HG03342 (cell line): Measurements from ENCODE around the gene RINT1.
"Not testable (repeated sequence)": the region's sequence is repeated elsewhere in the genome, so short reads cannot be mapped to it uniquely, and the experiment has no call there.

ENCODE experiments used
- ATAC-seq: cut with Tn5 transposase; IDR thresholded peaks from one replicate; pipeline ENCODE4 v1.9.1; 2021; ENCODE audit warnings: mild to moderate bottlenecking, moderate library complexity; ENCODE audit not compliant: unreplicated experiment

The RINT1 gene

DNA sequence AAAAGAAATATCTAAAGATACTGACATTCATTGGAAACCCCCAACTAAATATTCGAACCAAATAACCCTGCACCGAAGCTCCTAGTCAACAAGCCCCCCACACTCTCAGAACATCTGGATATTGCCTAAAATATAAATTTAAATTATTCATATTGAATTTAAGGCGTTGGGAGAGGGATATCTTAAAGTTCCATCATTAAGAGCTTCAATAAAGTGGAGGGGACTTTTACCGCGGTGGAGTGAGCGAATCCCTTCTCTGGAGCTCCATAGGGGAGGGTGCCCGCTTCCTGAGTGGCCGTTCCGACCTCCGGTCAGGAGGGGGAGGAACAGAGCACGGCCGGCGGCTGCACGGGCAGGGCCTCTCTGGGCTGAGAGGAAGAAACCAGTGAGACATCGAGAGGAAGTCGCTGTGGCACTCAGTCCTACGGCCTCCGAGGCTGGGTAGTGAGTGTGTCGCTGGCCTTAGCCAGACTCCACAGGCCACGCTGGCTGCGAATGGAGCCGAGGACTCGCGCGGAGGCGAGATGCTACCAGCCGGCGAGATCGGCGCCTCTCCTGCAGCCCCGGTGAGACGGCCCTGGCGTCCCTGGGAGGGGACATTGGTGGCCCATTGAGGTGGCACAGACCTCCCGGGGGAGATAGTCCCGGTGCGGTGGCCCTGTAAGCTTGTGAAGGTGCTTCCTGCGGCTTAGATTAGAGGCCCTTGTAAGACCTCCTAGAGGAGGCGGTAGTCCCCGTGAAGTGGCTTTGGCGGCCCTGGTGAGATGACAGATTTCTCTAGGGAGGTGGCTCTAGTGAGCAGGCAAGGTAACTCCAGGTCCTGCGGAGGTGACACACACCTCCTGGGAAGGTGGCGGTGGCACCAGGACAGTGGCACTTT lies at the start of gene RINT1:
Gene RINT1, plus strand, starts transcription at position 410 of the 880 bp plus-strand sequence. Its CDS starts 115 bp downstream, at position 525.
- ATAC-seq: peak; percentile 87

DNA sequence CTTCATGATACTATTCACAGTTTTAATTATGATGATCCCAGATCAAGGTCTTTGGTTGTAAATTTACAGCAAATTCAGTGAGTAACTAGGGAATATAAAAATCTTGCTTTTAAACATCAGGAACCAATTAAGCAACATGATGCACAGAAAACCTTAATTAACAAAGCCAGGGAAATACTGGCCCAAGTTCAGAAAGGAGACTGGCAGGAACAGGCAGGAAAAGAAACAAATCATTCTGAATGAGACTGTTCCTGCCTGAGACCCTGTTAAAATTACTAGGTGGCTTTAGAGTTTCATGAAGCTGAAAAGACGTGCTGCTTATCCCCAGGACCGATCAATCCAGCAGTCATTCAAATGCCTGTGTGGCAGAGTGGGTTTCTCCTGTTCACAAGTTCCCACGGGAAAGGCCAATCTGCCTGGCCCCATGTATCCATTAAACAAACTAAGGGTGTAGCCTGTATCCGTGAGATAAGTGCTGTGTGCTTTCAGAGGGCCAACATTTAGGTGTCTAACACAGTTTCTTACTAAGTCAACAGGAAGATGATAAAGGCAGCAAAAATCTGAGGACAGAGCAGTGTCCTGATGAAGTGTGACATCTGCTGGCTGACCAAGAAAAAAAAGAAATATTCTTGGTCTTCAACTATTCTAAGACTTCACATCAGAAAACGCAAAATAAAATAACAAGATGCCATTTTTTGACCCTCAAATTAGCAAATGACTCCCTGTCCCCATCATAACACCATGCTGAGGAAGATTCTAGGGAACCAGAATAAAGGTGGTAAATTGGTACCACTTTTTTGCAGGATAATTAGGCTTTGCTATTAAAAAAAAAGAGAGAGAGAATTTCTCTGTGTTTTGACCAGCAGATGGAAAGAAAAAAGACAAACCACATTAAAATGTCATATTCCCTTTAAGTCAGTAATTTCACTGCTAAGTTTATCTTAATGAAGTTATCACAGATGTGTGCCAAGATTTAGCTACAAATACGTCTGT lies 44.1 kb upstream of the RINT1 start:
- no peak for ATAC-seq

DNA sequence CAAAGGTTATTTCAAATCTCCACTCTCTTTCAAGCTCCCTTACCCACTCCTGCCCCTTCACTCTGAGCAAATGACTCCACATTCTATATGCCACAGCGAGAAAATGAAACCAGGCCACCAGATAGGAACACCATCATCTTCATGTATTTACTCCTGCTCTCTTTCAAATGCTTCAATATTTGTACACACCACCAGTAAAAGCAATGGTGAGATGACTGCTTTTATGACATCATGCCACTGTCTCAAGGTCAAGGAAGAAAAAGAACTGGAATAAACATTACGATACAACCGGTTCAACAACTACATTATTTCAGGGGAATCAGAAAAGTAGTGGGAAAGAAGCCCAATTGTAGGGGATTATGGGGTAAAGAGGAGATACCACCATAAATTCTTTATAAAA lies 42.6 kb upstream of the RINT1 start:
- no peak for ATAC-seq

DNA sequence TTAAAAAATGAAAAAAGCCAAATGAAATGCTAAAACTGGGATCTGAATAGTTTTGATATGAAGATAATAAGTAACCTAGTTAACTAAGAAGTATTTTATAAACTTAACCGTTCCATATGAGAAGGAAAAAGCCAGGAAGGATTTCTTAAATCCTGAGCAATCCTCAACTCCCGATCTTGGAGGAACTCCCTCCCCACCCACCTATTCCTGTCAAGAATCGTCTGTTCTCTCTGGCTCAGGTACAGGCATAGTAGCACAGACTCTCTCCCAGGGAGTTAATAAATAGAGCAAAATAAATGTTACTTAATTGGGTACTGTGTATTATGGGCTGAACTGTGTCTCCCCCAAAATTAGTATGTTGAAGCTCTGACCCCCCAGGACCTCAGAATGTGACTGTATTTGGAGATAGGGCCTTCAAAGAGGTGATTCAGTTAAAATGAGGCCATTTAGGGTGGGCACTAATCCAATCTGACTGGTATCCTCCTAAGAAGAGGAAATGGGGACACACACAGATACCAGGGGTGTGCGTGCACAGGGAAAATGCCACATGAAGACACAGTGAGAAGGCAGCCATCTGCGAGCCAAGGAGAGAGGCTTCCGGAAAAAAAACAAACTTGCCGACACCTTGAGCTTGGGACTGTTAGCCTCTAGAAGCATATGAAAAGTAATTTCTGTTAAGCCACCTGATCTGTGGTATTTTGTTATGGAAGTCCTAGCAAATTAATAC lies 38.6 kb upstream of the RINT1 start:
- no peak for ATAC-seq

DNA sequence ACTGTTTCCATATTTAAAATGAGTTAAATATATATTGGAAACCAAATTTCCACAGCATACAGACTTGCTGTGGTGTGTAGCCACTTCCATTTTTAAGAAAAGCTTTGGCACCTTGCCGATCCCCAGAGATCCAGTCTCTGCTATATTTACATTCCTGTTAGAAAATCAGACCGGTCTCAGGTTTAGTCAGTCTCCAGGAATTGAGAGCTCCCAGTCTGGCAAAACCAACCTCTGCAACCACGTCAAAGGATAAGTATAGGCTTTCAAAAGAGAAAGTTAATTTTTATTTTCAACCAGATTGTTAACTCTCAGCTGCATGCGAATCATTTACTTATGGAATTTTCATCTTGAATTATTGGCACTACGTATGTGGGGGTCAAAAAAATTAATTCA lies 38.1 kb upstream of the RINT1 start:
- no peak for ATAC-seq

DNA sequence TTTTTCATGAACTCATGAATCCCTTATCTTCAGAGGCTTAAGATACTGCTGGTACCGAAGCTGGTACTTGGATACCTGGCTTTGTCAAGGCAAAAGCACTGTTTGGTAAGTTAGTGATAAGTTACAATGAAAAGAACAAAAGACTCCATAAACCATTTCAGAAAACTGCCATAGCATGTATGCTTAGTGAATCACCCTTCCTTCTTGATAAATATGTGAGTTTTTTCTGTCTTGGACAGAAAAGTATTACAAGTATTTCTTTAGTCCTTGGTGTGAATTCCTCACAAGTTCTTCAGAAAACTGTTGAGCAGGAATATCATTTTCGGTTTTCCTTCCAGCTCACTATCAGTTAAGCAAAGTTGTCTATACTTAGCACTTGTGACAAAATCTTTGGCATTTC lies 35.5 kb upstream of the RINT1 start:
- ATAC-seq: no peak

DNA sequence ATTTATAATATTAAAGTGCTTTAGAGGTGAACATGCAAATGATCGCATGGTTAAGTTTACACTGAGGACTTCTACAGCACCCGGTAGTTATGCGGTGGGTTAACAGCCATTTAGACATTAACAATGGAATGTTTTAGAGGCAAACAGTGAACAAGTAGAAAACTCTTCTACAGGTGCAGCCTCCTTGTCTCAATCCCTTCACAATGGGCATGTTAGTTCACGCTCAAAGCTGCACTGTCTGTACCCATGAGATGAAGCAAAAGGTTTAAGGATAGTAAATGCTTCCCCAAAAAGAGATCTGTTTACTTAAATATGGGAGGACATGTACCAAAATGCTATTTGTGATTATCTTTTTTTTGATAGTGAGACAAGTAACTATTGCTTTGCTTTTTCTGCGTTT lies 35.0 kb upstream of the RINT1 start:
- ATAC-seq: no peak

DNA sequence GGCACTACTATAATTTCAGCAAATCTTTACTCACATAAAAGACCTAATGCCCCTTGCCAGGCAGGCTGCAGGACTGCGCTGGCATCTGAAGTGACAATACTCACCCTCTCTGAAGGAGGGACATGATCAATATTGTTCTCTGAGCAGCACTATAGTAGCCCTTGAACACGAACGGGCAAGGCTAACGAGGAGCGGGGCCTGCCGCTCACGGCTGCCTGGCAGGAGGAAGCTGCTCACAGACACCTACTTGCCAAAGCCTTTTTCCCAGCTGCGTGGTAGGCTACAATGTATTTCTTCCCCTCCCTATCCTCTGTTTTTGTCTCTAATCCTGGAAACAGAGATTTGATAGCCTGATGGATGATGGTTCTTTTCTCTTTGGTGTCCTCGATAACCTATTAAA lies 29.8 kb upstream of the RINT1 start:
- no peak for ATAC-seq

DNA sequence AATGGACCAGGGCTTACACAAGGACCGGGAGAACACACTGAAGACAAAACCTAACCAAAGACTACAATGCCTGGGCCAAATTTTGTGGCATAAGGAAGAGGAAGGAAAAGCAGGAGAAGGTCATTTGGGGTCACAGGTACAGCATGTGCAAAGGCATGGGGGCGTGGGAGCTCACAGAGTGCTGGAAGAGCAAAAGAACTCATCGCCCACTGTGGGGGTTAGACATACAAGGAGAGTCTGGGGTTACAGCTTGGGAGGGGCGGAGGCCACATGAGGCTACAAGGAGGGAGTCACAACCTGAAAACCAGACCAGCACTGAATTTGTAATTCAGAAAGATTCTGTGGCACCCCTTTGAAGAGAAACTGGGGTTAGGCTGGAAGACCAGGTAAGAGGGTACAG lies 19.6 kb upstream of the RINT1 start:
- no peak for ATAC-seq

DNA sequence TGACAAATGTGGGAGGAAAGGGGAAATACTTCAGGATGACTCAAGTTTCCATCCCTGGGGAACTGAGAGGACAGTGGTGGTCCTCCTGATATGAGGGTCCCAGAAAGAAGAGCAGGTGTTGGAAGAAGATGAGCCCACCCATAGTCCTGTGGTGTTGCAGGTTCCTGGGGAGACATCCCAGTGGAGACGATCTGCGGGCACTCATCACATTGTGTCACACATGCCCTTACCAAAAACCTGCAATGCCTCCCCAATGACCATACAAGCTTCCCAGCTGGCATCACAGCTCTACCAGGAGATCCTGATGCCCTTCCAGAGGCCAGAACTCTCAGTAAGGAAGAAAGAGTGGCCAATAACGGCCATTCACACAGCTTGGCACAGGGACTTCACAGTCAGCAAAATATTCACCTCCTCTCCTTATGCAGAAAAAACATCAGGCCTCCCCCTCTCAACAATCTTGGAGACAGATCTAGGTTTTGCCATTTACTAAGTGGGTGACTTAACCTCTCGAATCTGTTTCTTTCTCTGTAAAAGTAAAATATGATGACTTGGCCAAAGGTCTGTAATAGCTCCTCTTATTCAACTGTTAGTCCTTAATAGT lies 19.0 kb upstream of the RINT1 start:
- ATAC-seq: no peak

DNA sequence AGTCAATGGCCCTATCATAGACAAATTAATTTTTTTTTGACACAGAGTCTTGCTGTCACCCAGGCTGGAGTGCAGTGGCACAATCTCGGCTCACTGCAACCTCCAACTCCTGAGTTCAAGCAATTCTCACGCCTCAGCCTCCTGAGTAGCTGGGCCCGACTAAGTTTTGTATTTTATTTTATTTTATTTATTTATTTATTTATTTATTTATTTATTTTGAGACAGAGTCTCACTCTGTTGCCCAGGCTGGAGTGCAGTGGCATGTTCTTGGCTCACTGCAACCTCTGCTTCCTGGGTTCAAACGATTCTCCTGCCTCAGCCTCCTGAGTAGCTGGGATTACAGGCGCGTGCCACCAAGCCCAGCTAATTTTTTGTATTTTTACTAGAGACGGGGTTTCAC lies 16.4 kb upstream of the RINT1 start:
- not testable (repeated sequence) for ATAC-seq

DNA sequence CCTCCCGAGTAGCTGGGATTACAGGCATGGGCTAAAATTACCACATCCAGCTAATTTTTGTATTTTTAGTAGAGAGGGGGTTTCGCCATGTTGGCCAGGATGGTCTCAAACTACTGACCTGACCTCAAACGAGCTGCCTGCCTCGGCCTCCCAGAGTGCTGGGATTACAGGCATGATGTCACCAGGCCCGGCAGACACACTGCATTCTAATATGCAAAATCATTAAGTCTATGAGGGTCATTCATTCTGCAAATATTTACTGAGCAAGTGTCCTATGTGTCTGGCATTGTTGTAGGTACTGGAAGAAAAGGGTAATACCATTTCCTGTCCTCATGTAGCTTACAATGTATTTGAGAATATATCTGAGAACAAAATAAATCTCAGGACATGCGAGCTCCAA lies 12.6 kb upstream of the RINT1 start:
- ATAC-seq: no peak

DNA sequence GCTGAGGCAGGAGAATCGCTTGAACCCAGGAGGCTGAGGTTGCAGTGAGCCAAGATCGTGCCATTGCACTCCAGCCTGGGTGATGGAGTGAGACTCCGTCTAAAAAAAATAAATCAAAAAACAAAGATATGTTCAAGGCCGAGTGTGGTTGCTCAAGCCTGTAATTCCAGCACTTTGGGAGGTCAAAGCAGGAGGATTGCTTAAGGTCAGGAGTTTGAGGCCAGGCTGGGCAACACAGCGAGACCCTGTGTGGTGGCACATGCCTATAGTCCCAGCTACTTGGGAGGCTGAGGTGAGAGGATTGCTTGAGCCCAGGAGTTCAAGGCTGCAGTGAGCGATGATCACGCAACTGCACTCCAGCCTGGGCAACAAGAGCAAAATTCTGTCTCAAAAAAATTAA lies 11.4 kb upstream of the RINT1 start:
- not testable (repeated sequence) for ATAC-seq

DNA sequence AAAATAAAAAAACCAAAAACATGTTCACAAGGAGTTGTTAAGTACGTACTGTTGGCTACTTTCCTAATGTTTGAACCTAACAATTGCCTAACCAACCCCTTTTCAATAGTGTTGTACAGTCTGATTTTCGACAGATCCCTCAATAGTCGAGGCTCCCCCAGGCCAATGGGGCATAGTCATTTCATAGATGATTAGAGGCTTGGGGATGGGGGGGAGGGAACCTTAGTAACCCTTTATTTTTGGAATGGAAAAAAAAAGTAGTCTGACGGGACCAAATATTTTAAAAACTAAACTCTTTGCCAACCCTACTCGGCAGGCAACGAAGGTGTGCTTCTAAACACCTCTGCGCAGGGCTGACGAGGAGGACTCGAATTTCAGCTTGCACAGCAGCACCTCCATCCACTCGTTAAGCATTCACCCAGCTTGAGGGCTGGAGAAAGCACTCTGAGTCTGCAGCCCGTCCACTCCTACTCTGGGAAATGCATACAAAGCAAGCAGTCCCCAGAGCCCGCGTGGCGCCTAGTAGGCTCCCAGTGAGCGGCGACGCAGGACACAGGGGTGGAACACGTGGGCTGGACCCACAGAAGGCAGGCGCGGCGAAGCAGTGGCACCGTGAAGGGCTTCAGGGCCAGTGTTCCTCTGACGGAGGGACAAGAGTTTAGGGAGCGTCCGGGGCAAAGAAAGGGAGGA lies 10.8 kb upstream of the RINT1 start:
- ATAC-seq: peak; percentile 24

DNA sequence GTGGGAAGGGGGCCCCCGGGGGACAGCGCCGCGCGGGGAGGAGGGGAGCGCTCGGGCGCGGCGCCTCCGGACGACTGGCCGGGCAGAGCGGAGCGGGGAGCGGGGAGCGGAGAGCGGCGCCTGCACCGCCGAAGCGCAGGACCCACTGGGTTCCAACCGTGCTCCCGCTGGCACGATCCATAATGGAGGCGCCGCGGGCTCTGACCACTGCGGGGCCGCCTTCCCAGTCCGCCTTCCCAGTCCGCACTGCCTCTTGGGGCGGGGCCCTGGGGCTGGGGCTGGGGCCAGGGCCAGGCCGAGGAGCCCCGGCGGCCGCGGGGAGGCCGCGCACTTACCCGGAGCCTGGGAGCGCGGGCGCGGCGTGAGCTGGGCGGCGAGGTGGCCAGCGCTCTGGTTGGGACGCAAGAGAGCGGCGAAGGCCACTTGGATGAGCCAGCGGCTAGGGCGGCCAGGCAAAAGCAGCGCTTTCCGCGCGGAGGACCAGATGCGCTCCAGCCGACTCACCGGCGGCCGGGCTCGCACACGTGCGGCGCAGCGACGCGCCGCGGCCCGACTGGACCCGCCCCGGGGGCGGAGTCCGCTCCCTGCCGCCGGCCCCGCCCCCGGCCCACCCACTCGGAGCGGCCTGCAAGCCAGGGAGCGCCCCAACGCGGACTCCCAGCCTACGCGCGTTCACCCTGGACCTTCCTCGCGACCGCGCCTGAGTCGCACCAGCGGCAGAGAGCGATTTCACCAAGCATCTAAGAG lies 10.1 kb upstream of the RINT1 start, which contains the start of gene PUS7:
Gene PUS7, minus strand, starts transcription at position 555 of the 747 bp plus-strand sequence. CDS start 13,759 bp downstream, outside the sequence.
- ATAC-seq: peak; percentile 83

DNA sequence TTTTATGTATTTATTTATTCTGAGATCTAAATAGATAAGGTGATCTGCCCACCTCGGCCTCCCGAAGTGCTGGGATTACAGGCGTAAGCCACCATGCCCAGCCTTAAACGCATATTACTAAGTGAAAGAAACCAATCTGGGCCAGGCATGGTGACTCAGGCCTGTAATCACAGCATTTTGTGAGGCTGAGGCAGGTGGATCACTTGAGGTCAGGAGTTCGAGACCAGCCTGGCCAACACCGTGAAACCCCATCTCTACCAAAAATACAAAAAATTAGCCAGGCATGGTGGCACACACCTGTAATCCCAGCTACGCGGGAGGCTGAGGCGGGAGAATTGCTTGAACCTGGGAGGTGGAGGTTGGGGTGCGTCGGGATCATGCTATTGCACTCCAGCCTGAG lies 7.6 kb upstream of the RINT1 start:
- not testable (repeated sequence) for ATAC-seq

DNA sequence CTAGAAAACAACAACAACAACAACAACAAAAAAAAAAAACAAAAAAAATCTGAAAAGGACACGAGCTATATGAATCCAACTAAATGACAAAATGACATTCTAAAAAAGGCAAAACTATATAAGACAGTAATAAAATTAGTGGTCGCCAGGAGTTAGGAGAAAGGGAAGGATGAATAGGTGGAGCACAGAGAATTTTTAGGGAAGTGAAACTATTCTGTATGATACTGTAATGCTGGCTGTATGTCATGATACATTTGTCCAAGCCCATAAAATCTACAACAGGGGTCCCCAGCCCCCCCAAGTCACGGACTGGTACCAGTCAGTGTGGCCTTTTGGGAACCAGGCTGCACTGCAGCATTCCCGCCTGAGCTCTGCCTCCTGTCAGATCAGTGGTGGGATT lies 7.2 kb upstream of the RINT1 start:
- ATAC-seq: no peak

DNA sequence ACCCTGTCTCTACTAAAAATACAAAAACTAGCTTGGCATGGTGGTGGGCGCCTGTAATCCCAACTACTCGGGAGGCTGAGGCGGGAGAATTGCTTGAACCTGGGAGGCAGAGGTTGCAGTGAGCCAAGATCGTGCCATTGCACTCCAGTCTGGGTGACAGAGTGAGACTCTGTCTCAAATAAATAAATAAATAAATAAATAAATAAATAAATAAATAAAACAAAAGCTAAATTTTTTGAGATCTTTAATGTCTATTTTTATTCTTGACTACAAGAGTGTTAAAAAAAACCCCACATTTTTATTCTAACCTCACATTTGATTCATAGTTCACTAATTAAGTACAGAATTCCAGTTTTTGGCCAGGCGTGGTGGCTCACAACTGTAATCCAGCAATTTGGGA lies 4.3 kb upstream of the RINT1 start:
- not testable (repeated sequence) for ATAC-seq

DNA sequence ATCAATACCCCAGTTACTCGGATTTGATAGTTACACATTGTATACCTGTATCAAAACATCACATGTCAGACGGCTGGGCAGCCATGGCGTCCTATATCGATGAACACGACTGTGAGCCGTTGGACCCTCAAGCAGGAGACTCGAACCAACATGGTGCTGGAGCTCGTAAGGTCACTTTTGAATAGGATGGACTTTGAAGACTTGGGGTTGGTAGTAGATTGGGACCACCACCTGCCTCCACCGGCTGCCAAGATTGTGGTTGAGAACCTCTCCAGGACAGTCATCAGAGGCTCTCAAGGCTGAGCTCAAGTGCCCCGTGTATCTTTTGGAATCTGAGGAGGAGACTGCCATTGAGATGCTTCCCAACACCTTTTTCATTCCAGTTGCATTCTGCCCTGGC lies 1.9 kb upstream of the RINT1 start:
- ATAC-seq: no peak
